PFSK-1 (cell line): ENCODE data around the gene RBKS.

Source experiments
- SIN3A ChIP-seq: IDR thresholded peaks from 2 replicates; pipeline ENCODE4 v1.6.1; 2012; ENCODE audit warnings: mild to moderate bottlenecking, low read length, moderate library complexity, borderline replicate concordance; ENCODE audit not compliant: insufficient read depth
- TAF1 ChIP-seq: IDR thresholded peaks from 2 replicates; pipeline ENCODE4 v1.6.1; 2012; ENCODE audit warnings: low read length, control low read depth, borderline replicate concordance; ENCODE audit not compliant: insufficient read depth
- TF ChIP-seq, protein P1 (sequence below), 2 experiments: IDR thresholded peaks; 2 replicates each; pipeline versions ENCODE4 v1.6.1 to v1.8.0; 2011 to 2012; ENCODE audit warnings: low read depth in 2 of 2, low read length in 2 of 2, control low read depth in 1 of 2, inconsistent platforms in 1 of 2, mild to moderate bottlenecking in 1 of 2, moderate library complexity in 1 of 2; ENCODE audit not compliant: insufficient read depth in 1 of 2

DNA sequence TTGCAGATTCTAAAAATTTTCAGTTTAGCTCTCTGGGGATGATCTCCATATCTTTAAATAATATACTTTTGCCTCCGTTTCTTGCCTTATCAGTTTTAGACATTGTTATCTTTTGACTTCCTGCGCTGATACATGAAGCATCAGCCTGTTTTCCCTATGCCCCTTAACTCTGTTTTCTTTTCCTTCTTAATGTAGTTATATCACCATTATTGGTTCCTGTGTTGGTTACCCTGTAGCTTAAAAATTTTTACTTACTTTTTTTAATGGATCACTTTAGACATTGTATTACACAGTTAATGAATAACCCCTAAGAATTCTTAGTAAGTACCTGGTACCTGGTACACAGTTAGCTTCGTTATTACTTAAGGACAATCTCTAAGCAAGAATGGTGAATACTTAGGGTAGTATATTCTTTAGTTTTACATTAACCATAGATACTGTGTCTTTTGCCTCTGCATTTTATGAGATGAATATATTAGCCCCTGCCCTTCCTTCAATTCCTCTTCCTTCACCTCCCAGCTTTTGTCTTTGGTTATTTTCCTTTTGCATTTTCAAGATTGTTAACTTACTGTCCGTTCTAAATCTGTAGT, 41.3 kb upstream of the RBKS start:
- no peak for TF ChIP-seq TAF1
- no peak for TF ChIP-seq SIN3A
- TF ChIP-seq, protein P1, sequence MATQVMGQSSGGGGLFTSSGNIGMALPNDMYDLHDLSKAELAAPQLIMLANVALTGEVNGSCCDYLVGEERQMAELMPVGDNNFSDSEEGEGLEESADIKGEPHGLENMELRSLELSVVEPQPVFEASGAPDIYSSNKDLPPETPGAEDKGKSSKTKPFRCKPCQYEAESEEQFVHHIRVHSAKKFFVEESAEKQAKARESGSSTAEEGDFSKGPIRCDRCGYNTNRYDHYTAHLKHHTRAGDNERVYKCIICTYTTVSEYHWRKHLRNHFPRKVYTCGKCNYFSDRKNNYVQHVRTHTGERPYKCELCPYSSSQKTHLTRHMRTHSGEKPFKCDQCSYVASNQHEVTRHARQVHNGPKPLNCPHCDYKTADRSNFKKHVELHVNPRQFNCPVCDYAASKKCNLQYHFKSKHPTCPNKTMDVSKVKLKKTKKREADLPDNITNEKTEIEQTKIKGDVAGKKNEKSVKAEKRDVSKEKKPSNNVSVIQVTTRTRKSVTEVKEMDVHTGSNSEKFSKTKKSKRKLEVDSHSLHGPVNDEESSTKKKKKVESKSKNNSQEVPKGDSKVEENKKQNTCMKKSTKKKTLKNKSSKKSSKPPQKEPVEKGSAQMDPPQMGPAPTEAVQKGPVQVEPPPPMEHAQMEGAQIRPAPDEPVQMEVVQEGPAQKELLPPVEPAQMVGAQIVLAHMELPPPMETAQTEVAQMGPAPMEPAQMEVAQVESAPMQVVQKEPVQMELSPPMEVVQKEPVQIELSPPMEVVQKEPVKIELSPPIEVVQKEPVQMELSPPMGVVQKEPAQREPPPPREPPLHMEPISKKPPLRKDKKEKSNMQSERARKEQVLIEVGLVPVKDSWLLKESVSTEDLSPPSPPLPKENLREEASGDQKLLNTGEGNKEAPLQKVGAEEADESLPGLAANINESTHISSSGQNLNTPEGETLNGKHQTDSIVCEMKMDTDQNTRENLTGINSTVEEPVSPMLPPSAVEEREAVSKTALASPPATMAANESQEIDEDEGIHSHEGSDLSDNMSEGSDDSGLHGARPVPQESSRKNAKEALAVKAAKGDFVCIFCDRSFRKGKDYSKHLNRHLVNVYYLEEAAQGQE (IDR thresholded peaks at IDR 0.05; ENCODE audit: insufficient read depth in 1 of 2, low read depth in 2 of 2, low read length in 2 of 2), result no peak
